GM12872 (cell line): ENCODE measurements around the gene ZNF385C.

Experiments
- TF ChIP-seq, protein P1 (sequence below): IDR thresholded peaks from 3 replicates; pipeline ENCODE4 v1.5.1; 2011; ENCODE audit warnings: low read depth, mild to moderate bottlenecking, low read length, moderate library complexity; ENCODE audit not compliant: insufficient read depth

Gene ZNF385C, protein sequence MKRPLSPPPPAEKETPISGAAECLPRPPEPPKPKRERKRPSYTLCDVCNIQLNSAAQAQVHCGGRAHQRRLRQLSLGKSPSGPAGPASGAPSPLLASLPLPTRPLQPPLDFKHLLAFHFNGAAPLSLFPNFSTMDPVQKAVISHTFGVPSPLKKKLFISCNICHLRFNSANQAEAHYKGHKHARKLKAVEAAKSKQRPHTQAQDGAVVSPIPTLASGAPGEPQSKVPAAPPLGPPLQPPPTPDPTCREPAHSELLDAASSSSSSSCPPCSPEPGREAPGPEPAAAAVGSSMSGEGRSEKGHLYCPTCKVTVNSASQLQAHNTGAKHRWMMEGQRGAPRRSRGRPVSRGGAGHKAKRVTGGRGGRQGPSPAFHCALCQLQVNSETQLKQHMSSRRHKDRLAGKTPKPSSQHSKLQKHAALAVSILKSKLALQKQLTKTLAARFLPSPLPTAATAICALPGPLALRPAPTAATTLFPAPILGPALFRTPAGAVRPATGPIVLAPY

DNA sequence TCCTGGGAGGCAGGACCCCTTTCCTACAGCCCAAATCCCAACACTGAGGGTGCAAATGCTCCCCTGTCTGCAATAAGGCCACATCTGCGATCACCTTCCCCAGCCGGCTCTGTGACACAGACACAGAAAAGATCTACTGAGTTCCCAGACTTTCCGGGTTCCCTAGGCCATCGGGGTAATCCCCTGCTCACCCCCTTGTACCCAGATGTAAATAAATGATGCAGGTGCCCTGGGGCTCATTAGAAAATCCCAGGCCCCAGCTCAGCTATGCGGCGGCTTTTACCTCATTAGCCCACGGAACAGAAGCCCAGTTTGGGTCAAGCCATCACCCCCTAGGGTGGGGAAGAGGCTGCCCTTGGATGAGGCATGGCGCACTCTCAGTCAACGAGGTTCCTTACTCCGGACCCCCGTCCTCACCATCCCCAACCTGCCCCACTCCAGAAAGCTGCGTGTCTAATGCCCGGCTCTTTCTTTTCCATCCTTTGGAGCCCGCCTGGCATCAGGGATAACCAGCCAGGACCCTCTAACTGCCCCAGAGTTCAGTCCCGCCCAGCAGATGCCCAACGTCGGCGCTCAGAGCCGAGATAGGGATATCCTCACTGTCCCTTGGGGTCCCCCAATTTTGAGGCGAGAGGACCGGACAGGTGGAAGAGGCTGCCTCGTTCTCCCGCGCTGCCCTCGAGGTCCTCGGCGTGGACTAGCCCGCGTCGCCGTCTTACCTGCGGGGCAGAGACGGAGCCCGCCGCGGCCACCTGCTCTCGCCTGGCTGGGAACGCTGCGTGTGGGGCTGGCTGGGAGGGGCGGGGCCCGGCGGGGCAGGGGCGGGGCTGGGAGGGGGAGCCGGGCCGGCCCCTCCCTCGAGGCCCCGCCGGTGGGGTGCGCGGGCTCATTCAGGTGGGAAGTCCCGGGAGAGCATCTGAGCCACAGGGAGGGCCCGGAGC, at the start of gene ZNF385C:
Gene ZNF385C (minus strand): TSS at position 783 of the 941 bp plus-strand sequence. CDS start 35,417 bp downstream, outside the sequence.
- TF ChIP-seq, protein P1, sequence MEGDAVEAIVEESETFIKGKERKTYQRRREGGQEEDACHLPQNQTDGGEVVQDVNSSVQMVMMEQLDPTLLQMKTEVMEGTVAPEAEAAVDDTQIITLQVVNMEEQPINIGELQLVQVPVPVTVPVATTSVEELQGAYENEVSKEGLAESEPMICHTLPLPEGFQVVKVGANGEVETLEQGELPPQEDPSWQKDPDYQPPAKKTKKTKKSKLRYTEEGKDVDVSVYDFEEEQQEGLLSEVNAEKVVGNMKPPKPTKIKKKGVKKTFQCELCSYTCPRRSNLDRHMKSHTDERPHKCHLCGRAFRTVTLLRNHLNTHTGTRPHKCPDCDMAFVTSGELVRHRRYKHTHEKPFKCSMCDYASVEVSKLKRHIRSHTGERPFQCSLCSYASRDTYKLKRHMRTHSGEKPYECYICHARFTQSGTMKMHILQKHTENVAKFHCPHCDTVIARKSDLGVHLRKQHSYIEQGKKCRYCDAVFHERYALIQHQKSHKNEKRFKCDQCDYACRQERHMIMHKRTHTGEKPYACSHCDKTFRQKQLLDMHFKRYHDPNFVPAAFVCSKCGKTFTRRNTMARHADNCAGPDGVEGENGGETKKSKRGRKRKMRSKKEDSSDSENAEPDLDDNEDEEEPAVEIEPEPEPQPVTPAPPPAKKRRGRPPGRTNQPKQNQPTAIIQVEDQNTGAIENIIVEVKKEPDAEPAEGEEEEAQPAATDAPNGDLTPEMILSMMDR: no peak

GRCh38 chr17:42146911-42147607, 48.8 kb upstream of the ZNF385C start:
- TF ChIP-seq, protein P1: no peak

GRCh38 chr17:42142371-42142896, 44.2 kb upstream of the ZNF385C start:
- TF ChIP-seq, protein P1: no peak

- TF ChIP-seq, protein P1: no peak
Measured at GRCh38 chr17:42141382-42141781, 43.1 kb upstream of the ZNF385C start.

- TF ChIP-seq, protein P1: no peak
Measured at GRCh38 chr17:42138749-42139492, 40.6 kb upstream of the ZNF385C start.

DNA sequence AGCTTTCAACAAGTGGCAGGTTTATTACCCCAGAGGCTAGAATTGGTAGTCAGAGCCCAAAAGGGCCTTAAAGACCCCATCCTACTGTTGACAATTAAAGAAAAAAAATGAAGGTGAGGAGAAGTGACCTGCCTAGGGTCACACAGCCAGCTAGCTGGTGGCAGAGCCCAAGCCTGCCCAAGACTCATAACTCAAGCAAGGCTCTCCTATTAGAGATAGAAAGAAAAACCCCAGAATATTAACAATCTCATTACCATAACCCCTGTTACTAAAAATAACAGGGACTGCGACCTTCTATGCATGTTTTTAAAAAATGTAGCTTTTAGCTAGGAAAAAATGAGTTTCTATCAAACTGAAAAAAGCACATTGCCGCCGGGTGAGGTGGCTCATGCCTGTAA, 38.4 kb upstream of the ZNF385C start:
- TF ChIP-seq, protein P1: no peak
